Measurements from ENCODE around the gene PSMC5. TPM values are rescaled to one million over a fixed set of nuclear protein-coding genes. Genes with fewer than 3 reads are reported as not detected.
"Not testable (repeated sequence)": the region's sequence is repeated elsewhere in the genome, so short reads cannot be mapped to it uniquely, and the experiment has no call there.

The PSMC5 gene
- total RNA-seq, 2 donors from 2014 or later: 137 TPM

- not testable (repeated sequence) for H3K4me1 Mint-ChIP-seq; H3K9me3 ChIP-seq (ENCODE audit: control insufficient read depth, low read length); H3K9ac ChIP-seq (ENCODE audit: extremely low read depth, low read length, poor library complexity, severe bottlenecking); H3K27ac Mint-ChIP-seq; H3K36me3 ChIP-seq (ENCODE audit: control insufficient read depth, insufficient read depth, low read length); H3K36me3 Mint-ChIP-seq (ENCODE audit: low read depth); H3K27ac ChIP-seq (ENCODE audit: low read depth, low read length); H3K4me3 Mint-ChIP-seq; H3K9me3 Mint-ChIP-seq; H3K4me3 ChIP-seq (ENCODE audit: low read length); H3K4me1 ChIP-seq (ENCODE audit: control insufficient read depth, insufficient read depth, low read length); H3K27me3 ChIP-seq (ENCODE audit: control insufficient read depth, insufficient read depth, low read length, poor library complexity, severe bottlenecking)
- DNase-seq: peak; percentile 62
- peaks cover 12% of the 10 kb centered on the region for H3K27me3 Mint-ChIP-seq (ENCODE audit: insufficient read depth)
- 84% methylated on average over 6 of the region's 8 CpGs; no CpG with 5 or more reads in 1 of the 2 experiments for WGBS, 2 experiments (ENCODE audit: insufficient coverage in 1 of 2, insufficient read length in 1 of 2)
- peak; percentile 39 for TF ChIP-seq CTCF (conservative IDR thresholded peaks at IDR 0.05)
Measured at GRCh38 chr17:63874061-63874626, 46.9 kb downstream of the PSMC5 start.

DNA sequence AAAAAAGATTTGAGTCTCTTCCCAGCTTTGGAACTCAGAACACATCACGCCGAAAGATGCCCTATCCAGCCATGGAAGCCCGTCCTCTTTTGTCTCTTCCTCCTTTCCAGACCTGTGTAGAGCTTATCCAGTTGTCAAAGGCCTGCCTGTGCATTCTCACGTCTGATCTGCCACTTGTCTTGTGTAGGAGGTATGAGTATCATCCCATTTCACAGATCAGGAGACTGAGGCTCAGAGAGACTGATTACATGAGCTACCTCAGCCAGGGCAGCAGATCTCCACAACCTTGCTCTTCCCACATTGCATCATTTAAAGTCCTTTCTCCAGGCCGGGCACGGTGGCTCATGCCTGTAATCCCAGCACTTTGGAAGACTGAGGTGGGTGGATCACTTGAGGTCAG lies 47.5 kb downstream of the PSMC5 start:
- H3K4me1 Mint-ChIP-seq; H3K36me3 ChIP-seq (ENCODE audit: control insufficient read depth, insufficient read depth, low read length); H3K9me3 Mint-ChIP-seq; H3K4me3 Mint-ChIP-seq; H3K27ac ChIP-seq (ENCODE audit: low read depth, low read length); H3K9me3 ChIP-seq (ENCODE audit: control insufficient read depth, low read length); H3K4me3 ChIP-seq (ENCODE audit: low read length); H3K27ac Mint-ChIP-seq; H3K36me3 Mint-ChIP-seq (ENCODE audit: low read depth); H3K4me1 ChIP-seq (ENCODE audit: control insufficient read depth, insufficient read depth, low read length); DNase-seq; H3K9ac ChIP-seq (ENCODE audit: extremely low read depth, low read length, poor library complexity, severe bottlenecking); H3K27me3 ChIP-seq (ENCODE audit: control insufficient read depth, insufficient read depth, low read length, poor library complexity, severe bottlenecking): not testable (repeated sequence)
- H3K27me3 Mint-ChIP-seq (ENCODE audit: insufficient read depth): peaks cover 12% of the 10 kb centered on the region
- 95 to 100% methylated on average over 3 to 6 of the region's 6 CpGs for WGBS, 2 experiments (ENCODE audit: insufficient coverage in 1 of 2, insufficient read length in 1 of 2)

DNA sequence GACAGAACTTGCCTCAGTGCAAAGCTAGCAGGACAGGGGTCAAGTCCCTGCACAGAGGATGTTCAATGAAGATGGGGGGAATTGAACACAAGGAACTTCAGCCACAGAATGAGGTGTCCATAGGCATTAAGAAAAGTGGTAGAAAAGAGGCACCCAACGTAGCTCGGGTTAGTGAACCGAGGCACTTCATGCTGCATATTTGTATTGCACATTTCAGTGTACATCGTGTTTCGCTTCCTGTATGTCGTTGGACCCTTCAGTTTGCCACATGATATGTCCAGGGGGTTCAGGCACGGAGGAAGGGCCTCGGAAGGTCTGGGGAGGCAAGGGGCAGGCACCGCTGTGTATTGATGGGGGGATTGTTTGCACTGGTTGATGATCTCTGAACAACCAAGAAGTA lies 51.2 kb downstream of the PSMC5 start:
- H3K9me3 Mint-ChIP-seq; H3K4me1 ChIP-seq (ENCODE audit: control insufficient read depth, insufficient read depth, low read length); H3K36me3 Mint-ChIP-seq (ENCODE audit: low read depth); H3K27ac ChIP-seq (ENCODE audit: low read depth, low read length); H3K9me3 ChIP-seq (ENCODE audit: control insufficient read depth, low read length); H3K9ac ChIP-seq (ENCODE audit: extremely low read depth, low read length, poor library complexity, severe bottlenecking); H3K27me3 ChIP-seq (ENCODE audit: control insufficient read depth, insufficient read depth, low read length, poor library complexity, severe bottlenecking); H3K4me3 ChIP-seq (ENCODE audit: low read length); DNase-seq; H3K36me3 ChIP-seq (ENCODE audit: control insufficient read depth, insufficient read depth, low read length); H3K27ac Mint-ChIP-seq; H3K4me3 Mint-ChIP-seq: not testable (repeated sequence)
- Mint-ChIP-seq H3K4me1 (peaks cover 10% of the 10 kb centered on the region), H3K27me3 (ENCODE audit: insufficient read depth) (peaks cover 10% of the 10 kb centered on the region)
- 92 to 99% methylated on average over 6 to 9 of the region's 9 CpGs for WGBS, 2 experiments (ENCODE audit: insufficient coverage in 1 of 2, insufficient read length in 1 of 2)

DNA sequence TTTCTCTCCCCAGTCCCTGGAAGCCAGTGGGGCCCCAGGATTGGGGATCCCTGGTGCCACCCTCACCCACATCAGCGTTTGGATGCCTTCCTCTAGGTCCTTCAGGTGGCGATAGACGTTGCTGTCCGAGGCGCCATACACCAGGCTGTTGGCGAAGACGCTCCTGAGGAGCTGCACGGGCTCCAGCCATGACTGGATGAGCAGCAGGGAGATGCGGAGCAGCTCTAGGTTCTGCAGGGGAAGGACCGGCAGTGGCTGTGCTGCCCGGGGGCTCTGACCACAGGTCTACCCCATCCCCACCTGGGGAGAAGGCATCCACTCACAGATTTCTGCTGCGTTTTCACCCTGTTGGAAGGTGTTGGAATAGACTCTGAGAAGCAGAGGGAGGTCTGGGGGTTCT lies 53.5 kb downstream of the PSMC5 start:
- H3K4me3 ChIP-seq (ENCODE audit: low read length): no peak overlapping the region
- H3K4me1 Mint-ChIP-seq: peaks cover 10% of the 10 kb centered on the region

More for the DNA sequence above, 53.5 kb downstream of the PSMC5 start:
- Histone ChIP-seq H3K4me1 (ENCODE audit: control insufficient read depth, insufficient read depth, low read length) (no peaks in the 10 kb centered on the region), H3K9me3 (ENCODE audit: control insufficient read depth, low read length) (no peaks in the 10 kb centered on the region), H3K9ac (ENCODE audit: extremely low read depth, low read length, poor library complexity, severe bottlenecking) (no peak overlapping the region), H3K36me3 (ENCODE audit: control insufficient read depth, insufficient read depth, low read length) (no peaks in the 10 kb centered on the region), H3K27me3 (ENCODE audit: control insufficient read depth, insufficient read depth, low read length, poor library complexity, severe bottlenecking) (peaks cover 6% of the 10 kb centered on the region), H3K27ac (ENCODE audit: low read depth, low read length) (no peak overlapping the region)
- Mint-ChIP-seq H3K36me3 (ENCODE audit: low read depth) (no peaks in the 10 kb centered on the region), H3K27me3 (ENCODE audit: insufficient read depth) (peaks cover 13% of the 10 kb centered on the region), H3K4me3 (peak overlapping the region; percentile 33), H3K27ac (no peak overlapping the region), H3K9me3 (no peaks in the 10 kb centered on the region)
- WGBS, 2 experiments (ENCODE audit: insufficient coverage in 1 of 2, insufficient read length in 1 of 2): 92 to 95% methylated on average over 4 to 12 of the region's 12 CpGs
- peak; percentile 71 for DNase-seq
- TF ChIP-seq CTCF (conservative IDR thresholded peaks at IDR 0.05): no peak
